H9 (cell line): ENCODE measurements around the gene ASF1B. TPM values are rescaled to one million over a fixed set of nuclear protein-coding genes. Genes with fewer than 3 reads are reported as not detected.

ENCODE experiments used
- DNase-seq: peaks from one replicate; pipeline ENCODE4 v3.0.0-alpha.2; 2017
- H2AFZ ChIP-seq: one replicate; pipeline ENCODE4 v1.6.1; 2013; ENCODE audit warnings: mild to moderate bottlenecking, low read length, control low read depth, moderate library complexity
- H2AK5ac ChIP-seq: 2 replicates; pipeline ENCODE4 v1.6.1; 2013; ENCODE audit warnings: low read length, control low read depth, mixed read lengths; ENCODE audit not compliant: insufficient read length
- H2BK120ac ChIP-seq: one replicate; pipeline ENCODE4 v1.6.1; 2013; ENCODE audit warnings: low read depth, mild to moderate bottlenecking, low read length, control low read depth, inconsistent platforms; ENCODE audit not compliant: poor library complexity, severe bottlenecking
- H2BK12ac ChIP-seq: 2 replicates; pipeline ENCODE4 v1.6.1; 2013; ENCODE audit warnings: low read length, control low read depth, mixed read lengths, low read depth; ENCODE audit not compliant: insufficient read length
- H2BK15ac ChIP-seq: 2 replicates; pipeline ENCODE4 v1.6.1; 2013; ENCODE audit warnings: low read depth, low read length, control low read depth
- H2BK20ac ChIP-seq: one replicate; pipeline ENCODE4 v1.6.1; 2013; ENCODE audit warnings: low read depth, mild to moderate bottlenecking, low read length, control low read depth, inconsistent platforms; ENCODE audit not compliant: poor library complexity, severe bottlenecking
- H2BK5ac ChIP-seq: 2 replicates; pipeline ENCODE4 v1.6.1; 2013; ENCODE audit warnings: low read length, control low read depth, mixed read lengths; ENCODE audit not compliant: insufficient read length
- H3K14ac ChIP-seq: 2 replicates; pipeline ENCODE4 v1.6.1; 2013; ENCODE audit warnings: low read length, control low read depth; ENCODE audit not compliant: insufficient read depth
- H3K18ac ChIP-seq: 2 replicates; pipeline ENCODE4 v1.6.1; 2013; ENCODE audit warnings: low read depth, mild to moderate bottlenecking, mixed read lengths, low read length, control low read depth; ENCODE audit not compliant: insufficient read length
- H3K23ac ChIP-seq: 2 replicates; pipeline ENCODE4 v1.6.1; 2013; ENCODE audit warnings: low read length, control low read depth, mixed read lengths, low read depth; ENCODE audit not compliant: insufficient read length
- H3K23me2 ChIP-seq: 2 replicates; pipeline ENCODE4 v1.6.1; 2013; ENCODE audit warnings: low read depth, mild to moderate bottlenecking, mixed read lengths, low read length, control low read depth; ENCODE audit not compliant: insufficient read length, poor library complexity, severe bottlenecking
- H3K27ac ChIP-seq: 2 replicates; pipeline ENCODE4 v1.5.1; 2013; ENCODE audit warnings: low read length, control low read depth, mixed read lengths, low read depth; ENCODE audit not compliant: insufficient read length
- H3K27me3 ChIP-seq: 2 replicates; pipeline ENCODE4 v1.6.1; 2013; ENCODE audit warnings: low read length, control low read depth, inconsistent platforms; ENCODE audit not compliant: insufficient read depth
- H3K4ac ChIP-seq: 2 replicates; pipeline ENCODE4 v1.6.1; 2013; ENCODE audit warnings: low read depth, mild to moderate bottlenecking, control low read depth, inconsistent platforms, low read length, moderate library complexity
- H3K4me1 ChIP-seq: 2 replicates; pipeline ENCODE4 v1.6.1; 2013; ENCODE audit warnings: low read length, control low read depth, inconsistent platforms; ENCODE audit not compliant: insufficient read depth
- H3K4me2 ChIP-seq: 2 replicates; pipeline ENCODE4 v1.6.1; 2013; ENCODE audit warnings: low read length, control low read depth, mixed read lengths; ENCODE audit not compliant: insufficient read length, insufficient read depth
- H3K56ac ChIP-seq: 2 replicates; pipeline ENCODE4 v1.6.1; 2013; ENCODE audit warnings: low read depth, mild to moderate bottlenecking, mixed read lengths, low read length, control low read depth; ENCODE audit not compliant: insufficient read length
- H3K79me1 ChIP-seq: 2 replicates; pipeline ENCODE4 v1.6.1; 2013; ENCODE audit warnings: low read depth, mild to moderate bottlenecking, moderate library complexity, low read length, control low read depth, inconsistent platforms; ENCODE audit not compliant: insufficient read depth, poor library complexity, severe bottlenecking
- H3K79me2 ChIP-seq: 2 replicates; pipeline ENCODE4 v1.6.1; 2013; ENCODE audit warnings: low read length, control low read depth, inconsistent platforms; ENCODE audit not compliant: insufficient read depth
- H3K9ac ChIP-seq: 2 replicates; pipeline ENCODE4 v1.6.1; 2013; ENCODE audit warnings: low read length, control low read depth, mixed read lengths; ENCODE audit not compliant: insufficient read length; ENCODE audit errors: extremely low read depth
- H3K9me3 ChIP-seq: one replicate; pipeline ENCODE4 v1.6.1; 2013; ENCODE audit warnings: low read depth, low read length, inconsistent platforms; ENCODE audit not compliant: control insufficient read depth
- H3T11ph ChIP-seq: one replicate; pipeline ENCODE4 v1.6.1; 2013; ENCODE audit warnings: mild to moderate bottlenecking, low read length, control low read depth, inconsistent platforms
- H4K20me1 ChIP-seq: one replicate; pipeline ENCODE4 v1.6.1; 2013; ENCODE audit not compliant: control insufficient read depth, insufficient read length, insufficient read depth
- H4K5ac ChIP-seq: 2 replicates; pipeline ENCODE4 v1.6.1; 2013; ENCODE audit warnings: low read depth, mild to moderate bottlenecking, mixed read lengths, low read length, control low read depth; ENCODE audit not compliant: insufficient read length
- H4K8ac ChIP-seq: replicated peaks from 2 replicates; pipeline ENCODE4 v1.6.1; 2013; ENCODE audit warnings: low read length, control low read depth, mixed read lengths, low read depth; ENCODE audit not compliant: insufficient read length
- H4K91ac ChIP-seq: 2 replicates; pipeline ENCODE4 v1.6.1; 2013; ENCODE audit warnings: low read depth, mild to moderate bottlenecking, moderate library complexity, mixed read lengths, low read length, control low read depth; ENCODE audit not compliant: insufficient read length
- H3K27ac Mint-ChIP-seq, 3 experiments: 2 replicates in 2 of 3; 3 replicates in 1 of 3; pipeline ENCODE4 v1.8.0; 2020 to 2021; ENCODE audit warnings: mixed read lengths in 3 of 3, mild to moderate bottlenecking in 1 of 3, moderate library complexity in 1 of 3
- H3K27me3 Mint-ChIP-seq: 2 replicates; pipeline ENCODE4 v1.8.0; 2021; ENCODE audit warnings: low read depth, mild to moderate bottlenecking, moderate library complexity, mixed read lengths
- H3K36me3 Mint-ChIP-seq, 3 experiments: 2 replicates in 2 of 3; 3 replicates in 1 of 3; pipeline ENCODE4 v1.8.0; 2020 to 2021; ENCODE audit warnings: low read depth in 3 of 3, mixed read lengths in 3 of 3; ENCODE audit not compliant: insufficient read depth in 1 of 3
- H3K4me1 Mint-ChIP-seq, 2 experiments: 2 replicates each; pipeline ENCODE4 v1.8.0; 2020; ENCODE audit warnings: mixed read lengths in 2 of 2
- H3K4me3 Mint-ChIP-seq, 2 experiments: 2 replicates in 1 of 2; 3 replicates in 1 of 2; pipeline ENCODE4 v1.8.0; 2020 to 2021; ENCODE audit warnings: mild to moderate bottlenecking in 2 of 2, mixed read lengths in 2 of 2, moderate library complexity in 1 of 2
- H3K9me3 Mint-ChIP-seq, 2 experiments: 2 replicates in 1 of 2; 3 replicates in 1 of 2; pipeline ENCODE4 v1.8.0; 2020; ENCODE audit warnings: mild to moderate bottlenecking in 2 of 2, mixed read lengths in 2 of 2, moderate library complexity in 1 of 2
- WGBS: extraction: QIAGEN DNeasy Blood & Tissue Kit; methylation state at CpG from one replicate; pipeline ENCODE4 v1.1.7; 2013; ENCODE audit warnings: missing lambda C conversion rate, low lambda C conversion rate, mixed read lengths; ENCODE audit not compliant: insufficient read length; ENCODE audit errors: extremely low coverage; 5-methylcytosine and 5-hydroxymethylcytosine counted together
- total RNA-seq: library from RNA; stranded (reverse); gene quantifications from 2 replicates; pipeline ENCODE4 v1.2.1, GENCODE V29; 2021
- TF ChIP-seq, protein P1 (sequence below): fragments of 200-600 bp; sonication (generic); conservative IDR thresholded peaks from 3 replicates; pipeline ENCODE4 v1.8.0; 2021; ENCODE audit warnings: antibody characterized with exemption, mild to moderate bottlenecking

ASF1B gene
- total RNA-seq, 1 experiment from 2014 or later: 46.6 TPM

DNA sequence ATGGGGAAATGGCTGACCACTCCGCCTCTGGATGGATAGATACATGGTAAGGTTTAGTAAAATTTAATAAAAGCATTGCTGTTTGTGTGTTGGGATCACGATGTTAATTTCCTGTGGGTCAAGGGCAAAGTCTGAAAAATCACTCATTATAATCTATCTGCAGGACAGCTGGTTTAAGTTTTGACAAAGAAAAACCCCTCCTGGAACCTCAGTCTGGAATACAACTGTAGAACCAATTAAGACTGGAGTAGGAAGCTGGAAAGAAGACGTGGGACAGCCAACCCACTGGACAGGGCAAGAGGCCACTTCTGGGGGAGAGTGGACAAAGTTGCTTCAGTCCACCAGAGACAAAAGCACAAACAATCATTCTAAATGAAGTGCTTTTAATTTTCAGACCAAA is 17.2 kb downstream of the ASF1B start:
- no peak overlapping the region for H2BK120ac ChIP-seq
- no peak overlapping the region for H2BK15ac ChIP-seq
- no peak overlapping the region for H4K8ac ChIP-seq
- H3K27ac ChIP-seq: no peak overlapping the region
- H3K14ac ChIP-seq: no peak overlapping the region
- no peak overlapping the region for H3K18ac ChIP-seq
- peaks cover 2% of the 10 kb centered on the region; the same call in 1 of the 2 replicates for H3K79me2 ChIP-seq
- no peak overlapping the region for H3K56ac ChIP-seq
- H2BK20ac ChIP-seq: no peak overlapping the region
- no peak overlapping the region for H4K91ac ChIP-seq
- H3K23me2 ChIP-seq: peaks cover 16% of the 10 kb centered on the region
- Mint-ChIP-seq H3K27ac (peak overlapping the region; percentile 32 to 98 (median 95); a peak in 5 of 7 replicates), H3K4me3 (peak overlapping the region; percentile 79 to 93), H3K9me3 (no peaks in the 10 kb centered on the region), H3K36me3 (peaks cover 12 to 32% (median 24%) of the 10 kb centered on the region in 3 experiments), H3K27me3 (peaks cover 2% of the 10 kb centered on the region; the same call in 1 of the 2 replicates), H3K4me1 (peaks cover 18 to 21% of the 10 kb centered on the region in 2 experiments)
- no peak overlapping the region for H2AK5ac ChIP-seq
- TF ChIP-seq, protein P1, sequence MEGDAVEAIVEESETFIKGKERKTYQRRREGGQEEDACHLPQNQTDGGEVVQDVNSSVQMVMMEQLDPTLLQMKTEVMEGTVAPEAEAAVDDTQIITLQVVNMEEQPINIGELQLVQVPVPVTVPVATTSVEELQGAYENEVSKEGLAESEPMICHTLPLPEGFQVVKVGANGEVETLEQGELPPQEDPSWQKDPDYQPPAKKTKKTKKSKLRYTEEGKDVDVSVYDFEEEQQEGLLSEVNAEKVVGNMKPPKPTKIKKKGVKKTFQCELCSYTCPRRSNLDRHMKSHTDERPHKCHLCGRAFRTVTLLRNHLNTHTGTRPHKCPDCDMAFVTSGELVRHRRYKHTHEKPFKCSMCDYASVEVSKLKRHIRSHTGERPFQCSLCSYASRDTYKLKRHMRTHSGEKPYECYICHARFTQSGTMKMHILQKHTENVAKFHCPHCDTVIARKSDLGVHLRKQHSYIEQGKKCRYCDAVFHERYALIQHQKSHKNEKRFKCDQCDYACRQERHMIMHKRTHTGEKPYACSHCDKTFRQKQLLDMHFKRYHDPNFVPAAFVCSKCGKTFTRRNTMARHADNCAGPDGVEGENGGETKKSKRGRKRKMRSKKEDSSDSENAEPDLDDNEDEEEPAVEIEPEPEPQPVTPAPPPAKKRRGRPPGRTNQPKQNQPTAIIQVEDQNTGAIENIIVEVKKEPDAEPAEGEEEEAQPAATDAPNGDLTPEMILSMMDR: no peak
- no peak overlapping the region for H3K9ac ChIP-seq
- no peak overlapping the region for H2BK12ac ChIP-seq
- no peaks in the 10 kb centered on the region for H3K79me1 ChIP-seq
- H3K27me3 ChIP-seq: no peaks in the 10 kb centered on the region; the same call in 1 of the 2 replicates
- no peak overlapping the region for H3K4ac ChIP-seq
- no peaks in the 10 kb centered on the region for H4K20me1 ChIP-seq
- peaks cover 2% of the 10 kb centered on the region; the same call in 1 of the 2 replicates for H3K4me1 ChIP-seq
- no CpG with 5 or more reads among the region's 3 CpGs for WGBS
- DNase-seq: no peak
- no peaks in the 10 kb centered on the region for H3K9me3 ChIP-seq
- H3K4me2 ChIP-seq: peak overlapping the region; percentile 59
- no peak overlapping the region for H3K23ac ChIP-seq
- H3T11ph ChIP-seq: no peak overlapping the region
- no peak overlapping the region for H2AFZ ChIP-seq
- H2BK5ac ChIP-seq: no peak overlapping the region
- H4K5ac ChIP-seq: no peak overlapping the region
